Measurements from ENCODE around the gene PXDN.

GRCh38 chr2:1620081-1620480, 124.2 kb downstream of the PXDN start:
- TF ChIP-seq TAF1 (IDR thresholded peaks at IDR 0.05; ENCODE audit: control insufficient read depth, extremely low read depth, insufficient read depth, low read length, severe bottlenecking) (no peak), CTCF (IDR thresholded peaks at IDR 0.05 in 2 of 3, conservative IDR thresholded peaks at IDR 0.05 in 1 of 3; ENCODE audit: insufficient read depth in 2 of 3, low read depth in 1 of 3, low read length in 3 of 3) (no peak), TFAP4 (CRISPR knock-in tag; IDR thresholded peaks at IDR 0.05; ENCODE audit: borderline replicate concordance) (no peak), ZNF318 (IDR thresholded peaks at IDR 0.05; ENCODE audit: borderline replicate concordance in 1 of 2, low read depth in 1 of 2) (no peak), BDP1 (IDR thresholded peaks at IDR 0.05; ENCODE audit: insufficient read depth, insufficient read length) (no peak), BCLAF1 (IDR thresholded peaks at IDR 0.05; ENCODE audit: borderline replicate concordance in 1 of 2, control insufficient read depth in 1 of 2, low read depth in 2 of 2, low read length in 1 of 2) (no peak), ETV5 (CRISPR knock-in tag; IDR thresholded peaks at IDR 0.05; ENCODE audit: low read depth) (no peak)

All from K562 (cell line).